Stimulated activated CD4-positive, alpha-beta T cell treated with anti-CD3 and anti-CD28 coated beads, Interleukin-4, amount 100 ng/mL, for 4 hours (primary cell): Measurements from ENCODE around the gene EIF3F.

Experiments
- DNase-seq, 2 experiments: peaks; one replicate each; pipeline ENCODE4 v3.0.0-alpha.2; 2020

EIF3F gene

GRCh38 chr11:8023831-8024555 lies 36.9 kb downstream of the EIF3F start:
- DNase-seq: no peak

DNA sequence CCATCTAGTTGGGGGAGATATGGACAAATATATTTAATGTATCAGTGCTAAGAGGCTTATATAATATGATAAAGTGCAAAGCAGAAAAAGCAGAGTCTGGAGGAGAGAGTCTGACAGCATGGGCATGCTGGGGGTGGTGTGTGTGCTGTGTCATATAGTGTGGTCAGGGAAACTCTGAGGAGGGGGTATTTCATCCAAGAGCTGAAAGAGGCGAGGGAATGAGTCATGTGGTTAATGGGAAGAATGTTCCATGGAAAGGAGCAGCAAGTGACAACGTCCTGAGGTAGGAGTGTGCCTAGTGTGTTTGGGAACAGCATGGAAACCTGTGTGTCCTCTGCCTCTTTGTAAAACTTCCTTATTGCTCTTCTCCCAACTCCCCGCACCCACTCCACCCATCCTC lies 38.0 kb downstream of the EIF3F start:
- no peak for DNase-seq

GRCh38 chr11:8025816-8026215 lies 38.7 kb downstream of the EIF3F start:
- DNase-seq: no peak

DNA sequence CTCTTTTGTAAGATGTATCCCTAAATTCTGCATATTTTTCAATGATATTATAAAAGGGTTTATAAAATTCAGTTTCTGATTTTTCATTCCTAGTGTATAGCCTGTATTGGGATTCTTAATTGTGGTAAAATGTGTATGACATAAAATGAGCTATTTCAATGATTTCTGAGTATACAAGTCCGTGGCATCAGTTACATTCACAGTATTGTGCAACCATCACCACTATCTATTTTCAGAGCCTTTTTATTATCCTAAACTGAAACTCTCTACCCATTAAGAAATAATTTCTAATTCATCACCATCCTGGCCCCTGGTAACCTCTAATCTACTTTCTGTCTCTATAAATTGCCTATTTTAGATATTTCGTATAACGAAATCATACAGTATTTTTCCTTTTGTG lies 39.8 kb downstream of the EIF3F start:
- no peak for DNase-seq

DNA sequence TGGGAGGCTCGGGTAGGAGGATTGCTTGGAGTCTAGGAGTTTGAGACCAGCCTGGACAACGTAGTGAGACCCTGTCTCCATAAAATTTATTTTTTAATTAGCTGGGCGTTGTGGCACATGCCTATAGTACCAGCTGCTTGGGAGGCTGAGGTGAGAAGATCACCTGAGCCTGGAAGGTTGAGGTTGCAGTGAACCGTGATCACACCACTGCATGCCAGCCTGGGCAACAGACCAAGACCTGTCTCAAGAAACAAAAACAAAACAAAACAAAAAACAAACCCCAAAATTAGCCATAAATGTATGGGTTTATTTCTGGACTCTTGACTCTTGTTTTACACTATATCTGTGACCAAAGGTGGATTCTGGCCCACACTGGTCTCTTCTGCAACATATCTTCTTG lies 41.6 kb downstream of the EIF3F start:
- DNase-seq: no peak

GRCh38 chr11:8030526-8031247 lies 43.5 kb downstream of the EIF3F start:
- DNase-seq: no peak

GRCh38 chr11:8031248-8032115 lies 44.3 kb downstream of the EIF3F start:
- DNase-seq: no peak

DNA sequence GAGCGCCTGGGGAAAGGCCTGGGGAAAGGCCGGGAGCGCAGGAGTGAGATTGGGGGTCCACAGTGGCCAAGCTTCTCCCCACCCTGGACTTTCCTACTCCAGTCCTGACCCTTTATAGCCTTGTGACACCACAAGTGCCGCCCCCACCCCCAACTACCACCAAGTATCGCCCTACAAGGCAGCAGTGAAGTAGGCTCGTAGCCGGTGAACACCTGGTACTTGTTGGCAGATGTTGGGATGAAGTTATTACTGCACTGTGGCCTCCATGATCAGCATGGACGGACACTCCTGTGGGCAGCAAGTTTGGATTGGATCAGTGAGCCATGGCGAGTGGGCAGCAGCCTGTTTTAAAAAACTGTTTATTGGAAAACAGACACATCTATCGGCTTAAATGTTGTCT lies 45.0 kb downstream of the EIF3F start:
- DNase-seq: no peak

DNA sequence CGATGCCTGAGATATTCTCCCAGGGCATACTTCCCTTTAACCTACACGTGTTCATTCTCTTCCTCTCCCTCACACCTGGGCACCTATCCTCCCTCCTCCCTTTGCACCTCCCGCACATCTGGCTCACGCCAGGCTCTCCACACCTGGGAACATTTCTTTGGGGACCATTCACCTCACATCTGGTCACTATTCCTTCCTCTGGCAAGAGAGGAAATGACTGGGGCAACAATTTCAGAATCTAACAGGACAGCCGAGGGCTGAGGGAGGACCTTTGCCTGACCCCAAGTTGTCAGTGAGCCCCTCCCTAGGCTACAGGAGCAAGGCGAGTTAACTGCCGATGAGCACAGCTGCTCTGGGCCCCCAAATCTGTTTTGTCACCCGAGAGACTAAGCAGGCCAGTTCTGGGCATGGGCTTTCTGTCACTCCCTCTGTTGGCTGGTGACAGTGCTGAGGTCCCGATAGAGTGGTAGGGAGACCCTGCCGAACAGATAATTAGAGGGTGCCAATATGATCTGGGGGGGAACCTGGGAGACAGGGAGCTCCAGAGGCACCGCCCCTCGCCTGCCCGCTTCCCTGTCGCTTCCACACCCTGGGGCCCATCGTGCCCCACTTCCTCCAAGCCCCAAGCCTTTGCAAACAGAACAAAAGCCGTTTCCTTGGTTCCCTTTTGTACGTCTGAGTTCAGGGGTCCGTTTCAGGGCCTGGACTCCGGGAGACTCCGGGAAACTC lies 45.6 kb downstream of the EIF3F start:
- no peak for DNase-seq

DNA sequence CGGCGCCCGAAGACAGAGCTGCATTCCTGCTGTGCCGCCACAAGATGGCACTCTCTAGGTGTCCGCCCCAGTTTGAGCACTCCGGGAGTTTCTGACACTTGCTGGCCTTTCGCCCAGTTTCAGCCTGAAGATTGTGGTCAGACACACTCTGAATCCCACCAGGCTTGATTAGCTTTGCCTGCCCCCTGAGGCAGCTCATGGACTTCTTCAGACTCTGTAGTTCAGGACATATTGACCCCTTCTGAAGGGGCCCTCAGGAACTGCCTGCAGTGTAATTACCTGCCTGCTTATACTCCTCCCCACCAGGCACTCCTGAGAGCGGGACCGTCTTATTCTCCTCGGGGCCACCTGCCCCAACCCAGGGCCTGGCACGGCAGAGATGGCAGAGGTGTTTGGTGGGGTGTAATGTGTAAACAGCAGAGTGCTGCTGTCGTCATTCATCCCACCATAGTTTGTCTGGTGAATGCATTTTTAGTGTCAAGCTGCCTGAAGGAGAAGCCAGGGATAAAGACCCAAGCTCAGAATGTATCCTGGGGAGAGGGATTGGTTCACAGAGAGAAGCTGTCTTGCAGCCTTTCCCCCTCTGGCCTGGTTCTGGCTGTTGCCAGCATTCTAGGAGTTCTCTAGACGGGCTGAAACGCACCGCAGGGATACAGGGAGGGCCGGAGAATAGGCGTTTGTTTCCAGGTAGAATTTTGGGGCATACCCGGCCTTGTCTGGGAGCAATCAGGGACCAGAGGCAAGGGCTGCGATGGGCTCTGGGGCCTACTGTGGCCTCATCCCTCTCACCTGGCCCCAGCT lies 46.4 kb downstream of the EIF3F start:
- DNase-seq: peak; percentile 26 to 34

GRCh38 chr11:8034106-8034585 lies 47.0 kb downstream of the EIF3F start:
- no peak for DNase-seq

DNA sequence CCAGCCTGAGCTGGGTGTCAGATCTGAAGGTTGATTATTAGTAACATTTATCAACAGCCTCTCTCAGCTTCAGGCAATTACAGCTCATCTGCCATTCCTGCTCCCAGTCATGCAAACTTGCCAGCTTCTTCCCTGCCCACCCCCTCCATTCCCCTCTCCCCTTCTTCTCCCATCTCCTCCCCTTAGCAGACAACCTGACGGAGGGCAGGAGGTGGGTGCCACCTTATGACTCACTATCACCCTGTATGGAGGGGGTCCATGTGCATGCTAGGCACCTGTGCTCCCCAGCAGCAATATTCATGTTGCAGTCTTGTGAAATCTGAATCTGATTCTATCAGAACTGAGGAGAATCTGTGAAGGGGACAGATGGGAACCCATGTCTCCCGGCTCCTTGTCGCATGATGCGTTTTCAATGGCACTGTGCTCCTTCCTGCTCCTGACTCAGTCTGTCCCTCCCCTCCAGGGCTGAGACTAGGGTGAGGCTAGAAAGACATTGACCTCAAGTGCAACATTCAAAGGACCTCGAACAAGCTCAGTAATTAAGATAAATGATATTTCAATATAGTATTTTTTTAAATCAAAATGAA lies 47.6 kb downstream of the EIF3F start:
- DNase-seq: no peak

DNA sequence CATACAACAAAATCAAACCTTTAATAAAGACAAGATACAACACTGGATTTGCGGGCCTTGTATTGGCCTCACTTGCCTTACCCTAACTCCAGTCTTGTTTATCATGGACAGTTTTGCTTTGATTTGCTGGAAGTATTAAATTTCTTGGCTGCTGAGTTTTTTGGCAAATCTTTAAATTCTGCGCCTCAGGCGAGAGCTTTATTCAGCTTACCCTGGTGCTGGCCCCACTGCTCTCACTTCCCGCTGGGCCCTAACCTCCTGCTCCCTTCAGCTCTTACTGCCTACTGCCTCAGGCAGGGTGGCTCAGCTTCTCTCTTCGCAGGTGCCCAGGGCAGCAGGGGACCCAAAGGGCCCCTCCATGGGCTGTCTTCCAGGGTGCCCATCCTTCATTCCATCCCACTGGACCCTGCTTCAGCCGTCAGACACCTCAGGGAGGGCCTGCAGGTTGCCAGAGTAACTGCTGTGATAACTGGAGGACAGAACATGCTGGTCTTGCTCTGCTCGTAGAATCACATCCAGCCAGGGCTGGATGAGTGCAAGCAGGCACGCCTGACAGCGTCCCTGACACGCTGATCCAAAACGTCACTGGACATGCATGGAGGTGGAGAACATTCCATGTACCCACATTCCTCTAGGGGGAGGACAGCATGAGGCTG lies 48.2 kb downstream of the EIF3F start:
- no peak for DNase-seq

- DNase-seq: no peak
Measured at GRCh38 chr11:8036002-8036802, 49.1 kb downstream of the EIF3F start.

GRCh38 chr11:8036986-8037385 lies 49.8 kb downstream of the EIF3F start:
- DNase-seq: no peak

GRCh38 chr11:8038393-8038792 lies 51.3 kb downstream of the EIF3F start:
- DNase-seq: no peak

DNA sequence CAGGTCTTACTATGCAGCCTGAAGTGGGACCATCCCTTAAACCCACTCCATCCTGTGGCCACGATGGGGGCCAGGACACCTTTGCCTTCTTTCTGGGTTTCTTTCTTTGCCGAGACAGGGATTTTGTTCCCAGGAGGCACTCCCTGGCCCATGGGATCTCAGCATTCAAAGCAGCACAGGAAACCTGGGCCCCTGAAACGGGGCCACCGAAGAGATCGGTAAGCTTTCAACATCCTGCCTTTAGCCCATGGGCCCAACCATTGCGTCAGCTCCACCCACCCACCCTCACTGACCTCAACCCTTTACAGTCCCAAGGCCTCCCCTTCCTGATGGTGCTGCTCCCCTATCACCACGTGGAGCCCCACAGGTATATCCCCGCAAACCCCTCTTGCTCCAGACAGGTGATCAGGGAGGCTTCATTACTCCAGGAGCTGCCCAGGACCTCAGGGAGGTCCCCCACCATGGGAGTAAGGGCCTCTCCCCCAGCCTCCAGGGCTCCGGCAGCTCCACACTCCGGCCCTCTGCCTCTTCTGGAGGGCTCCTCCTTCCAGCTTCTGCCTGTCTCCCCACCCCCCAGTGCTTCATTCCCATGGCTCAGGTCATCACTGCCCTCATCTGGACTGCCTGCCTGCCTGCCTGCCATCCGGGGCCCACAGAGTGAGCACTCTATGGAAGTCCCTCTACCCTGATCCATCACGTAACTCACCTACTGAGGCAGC lies 51.8 kb downstream of the EIF3F start:
- no peak for DNase-seq

- no peak for DNase-seq
Measured at GRCh38 chr11:8039530-8040260, 52.6 kb downstream of the EIF3F start.
